CD4-positive, CD25-positive, alpha-beta regulatory T cell (primary cell): Measurements from ENCODE around the gene ZBED5. TPM values are rescaled to one million over a fixed set of nuclear protein-coding genes. Genes with fewer than 3 reads are reported as not detected.

ENCODE experiments used
- ATAC-seq, 2 donors: fragments of 150-1000 bp; cut with Tn5 transposase; one replicate each; pipeline ENCODE4 v1.10.0; 2021; ENCODE audit warnings: low read depth in 2 of 2, moderate number of reproducible peaks in 2 of 2, moderate library complexity in 1 of 2
- DNase-seq, 3 donors: peaks; one replicate each; pipeline versions ENCODE4 v3.0.0 to v3.0.0-alpha.2; 2012 to 2022; ENCODE audit warnings: mixed read lengths in 1 of 3
- H3K27ac ChIP-seq: one replicate; pipeline ENCODE4 v1.7.0; 2013; ENCODE audit warnings: mild to moderate bottlenecking, low read length; ENCODE audit not compliant: insufficient read depth, poor library complexity, severe bottlenecking
- H3K27me3 ChIP-seq: one replicate; pipeline ENCODE4 v1.7.0; 2013; ENCODE audit warnings: low read length; ENCODE audit not compliant: control insufficient read depth, insufficient read depth
- H3K36me3 ChIP-seq: one replicate; pipeline ENCODE4 v1.7.0; 2013; ENCODE audit warnings: mild to moderate bottlenecking, low read length, moderate library complexity; ENCODE audit not compliant: control insufficient read depth, insufficient read depth
- H3K4me1 ChIP-seq: 2 replicates; pipeline ENCODE4 v1.7.0; 2013; ENCODE audit warnings: mild to moderate bottlenecking, low read length; ENCODE audit not compliant: insufficient read depth, control insufficient read depth, poor library complexity, severe bottlenecking
- H3K4me3 ChIP-seq: one replicate; pipeline ENCODE4 v1.7.0; 2013; ENCODE audit warnings: low read depth, mild to moderate bottlenecking, low read length, moderate library complexity
- H3K9me3 ChIP-seq, 2 experiments: 1 replicate in 1 of 2; 2 replicates in 1 of 2; pipeline ENCODE4 v1.7.0; 2013; ENCODE audit warnings: low read length in 2 of 2, mild to moderate bottlenecking in 1 of 2, moderate library complexity in 1 of 2; ENCODE audit not compliant: control insufficient read depth in 2 of 2
- H3K27ac Mint-ChIP-seq, 3 donors: one replicate each; pipeline ENCODE4 v1.8.0; 2020 to 2022; ENCODE audit warnings: mild to moderate bottlenecking in 3 of 3, mixed read lengths in 3 of 3, moderate library complexity in 2 of 3
- H3K27me3 Mint-ChIP-seq: one replicate; pipeline ENCODE4 v1.8.0; 2022; ENCODE audit warnings: mild to moderate bottlenecking, mixed read lengths
- H3K36me3 Mint-ChIP-seq: one replicate; pipeline ENCODE4 v1.8.0; 2020; ENCODE audit warnings: mixed read lengths
- H3K4me1 Mint-ChIP-seq, 4 donors: one replicate each; pipeline ENCODE4 v1.8.0; 2020 to 2022; ENCODE audit warnings: mixed read lengths in 4 of 4, mild to moderate bottlenecking in 1 of 4
- H3K4me3 Mint-ChIP-seq, 4 donors: one replicate each; pipeline ENCODE4 v1.8.0; 2020 to 2022; ENCODE audit warnings: mild to moderate bottlenecking in 4 of 4, mixed read lengths in 4 of 4, moderate library complexity in 3 of 4
- H3K9me3 Mint-ChIP-seq, 7 donors: one replicate each; pipeline ENCODE4 v1.8.0; 2020 to 2022; ENCODE audit warnings: mixed read lengths in 7 of 7, mild to moderate bottlenecking in 3 of 7, moderate library complexity in 2 of 7
- polyA plus RNA-seq, 4 donors: library from polyadenylated mRNA; unstranded; fragments of 300-500 nt; fragmentation: Illumina TruSeq; gene quantifications; one replicate each; pipeline ENCODE4 v1.2.3, GENCODE V29; 2021
- total RNA-seq: library from RNA; stranded (reverse); gene quantifications from one replicate; pipeline ENCODE4 v1.2.3, GENCODE V29; 2022

The ZBED5 gene
- total and polyA plus RNA-seq, 5 donors from 2014 or later = 14.7 to 62.6 (median 20.1) TPM

DNA sequence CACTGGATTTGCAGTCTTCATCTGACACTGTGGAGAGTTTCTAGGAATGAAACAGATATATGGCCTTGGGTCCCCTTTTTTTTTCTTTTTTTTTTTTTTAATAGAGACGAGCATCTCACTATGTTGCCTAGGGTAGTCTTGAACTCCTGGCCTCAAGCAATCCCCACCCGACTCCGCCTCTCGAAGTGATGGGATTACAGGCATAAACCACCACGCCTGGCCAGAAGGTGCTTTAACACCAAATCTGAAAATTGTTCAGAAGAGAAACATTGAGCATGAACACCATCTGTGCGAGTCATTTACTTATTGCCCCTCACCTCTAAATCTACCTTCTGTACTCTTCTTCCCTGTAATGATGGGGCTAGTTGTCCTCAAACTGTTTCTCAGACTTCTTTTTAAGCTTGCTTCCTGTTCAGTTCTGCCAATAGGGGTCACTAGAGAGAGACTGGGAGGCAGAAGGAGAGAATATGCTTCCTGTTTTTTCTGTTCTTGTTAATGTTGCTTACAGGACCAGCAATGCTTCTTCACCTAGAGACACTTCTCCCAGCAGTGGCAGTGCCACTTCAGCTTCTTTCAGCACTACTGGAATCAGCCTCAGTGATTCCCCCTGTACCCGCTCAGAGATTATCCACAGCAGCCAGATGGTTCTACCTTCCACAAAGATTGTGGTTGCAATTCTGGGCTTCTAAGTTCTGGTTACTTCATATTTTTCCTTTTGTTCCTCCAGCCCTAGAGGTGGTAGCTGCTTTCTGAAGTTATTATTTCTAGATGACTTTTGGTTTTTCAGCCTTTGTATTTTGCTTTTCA, 20.8 kb upstream of the ZBED5 start:
- no peaks in the 10 kb centered on the region for H3K27me3 Mint-ChIP-seq

DNA sequence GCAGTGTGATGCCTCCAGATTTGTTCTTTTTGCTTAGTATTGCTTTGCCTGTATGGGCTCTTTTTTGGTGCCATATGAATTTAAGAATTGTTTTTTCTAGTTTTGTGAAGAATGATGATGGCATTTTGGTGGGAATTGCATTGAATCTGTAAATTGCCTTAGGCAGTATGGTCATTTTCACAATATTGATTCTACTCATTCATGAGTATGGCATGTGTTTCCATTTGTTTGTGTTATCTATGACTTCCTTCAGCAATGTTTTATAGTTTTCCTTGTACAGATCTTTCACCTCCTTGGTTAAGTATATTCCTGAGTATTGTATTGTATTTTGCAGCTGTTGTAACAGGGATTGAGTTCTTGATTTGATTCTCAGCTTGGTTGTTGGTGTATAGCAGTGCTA, 18.3 kb upstream of the ZBED5 start:
- Mint-ChIP-seq H3K4me1 (peaks cover 10 to 17% (median 15%) of the 10 kb centered on the region in 4 donors), H3K9me3 (peaks cover 2 to 24% (median 7%) of the 10 kb centered on the region in 7 donors), H3K4me3 (no peak overlapping the region), H3K27me3 (no peaks in the 10 kb centered on the region), H3K36me3 (peaks cover 24% of the 10 kb centered on the region), H3K27ac (no peak overlapping the region)
- Histone ChIP-seq H3K36me3 (no peaks in the 10 kb centered on the region), H3K4me1 (peaks cover 4% of the 10 kb centered on the region), H3K9me3 (peaks cover 11 to 12% of the 10 kb centered on the region in 2 experiments), H3K27me3 (no peaks in the 10 kb centered on the region), H3K27ac (no peak overlapping the region), H3K4me3 (no peak overlapping the region)
- DNase-seq = no peak
- no peak for ATAC-seq

More for the DNA sequence above, 20.8 kb upstream of the ZBED5 start:
- peak; percentile 68 to 73 for ATAC-seq
- H3K36me3 Mint-ChIP-seq = peaks cover 14% of the 10 kb centered on the region
- DNase-seq = peak in 2 of 3 donors; percentile 68 to 84
- Histone ChIP-seq H3K27ac (no peak overlapping the region), H3K9me3 (peaks cover 0 to under 1% of the 10 kb centered on the region in 2 experiments), H3K4me1 (peaks cover 4% of the 10 kb centered on the region), H3K27me3 (no peaks in the 10 kb centered on the region), H3K36me3 (no peaks in the 10 kb centered on the region), H3K4me3 (no peak overlapping the region)
- H3K9me3 Mint-ChIP-seq = peaks cover 0 to 4% (median 3%) of the 10 kb centered on the region in 7 donors
- H3K4me1 Mint-ChIP-seq = peaks cover 6 to 16% (median 14%) of the 10 kb centered on the region in 4 donors
- H3K27ac Mint-ChIP-seq = peak overlapping the region; percentile 22 to 64 (median 58)
- no peak overlapping the region for H3K4me3 Mint-ChIP-seq

DNA sequence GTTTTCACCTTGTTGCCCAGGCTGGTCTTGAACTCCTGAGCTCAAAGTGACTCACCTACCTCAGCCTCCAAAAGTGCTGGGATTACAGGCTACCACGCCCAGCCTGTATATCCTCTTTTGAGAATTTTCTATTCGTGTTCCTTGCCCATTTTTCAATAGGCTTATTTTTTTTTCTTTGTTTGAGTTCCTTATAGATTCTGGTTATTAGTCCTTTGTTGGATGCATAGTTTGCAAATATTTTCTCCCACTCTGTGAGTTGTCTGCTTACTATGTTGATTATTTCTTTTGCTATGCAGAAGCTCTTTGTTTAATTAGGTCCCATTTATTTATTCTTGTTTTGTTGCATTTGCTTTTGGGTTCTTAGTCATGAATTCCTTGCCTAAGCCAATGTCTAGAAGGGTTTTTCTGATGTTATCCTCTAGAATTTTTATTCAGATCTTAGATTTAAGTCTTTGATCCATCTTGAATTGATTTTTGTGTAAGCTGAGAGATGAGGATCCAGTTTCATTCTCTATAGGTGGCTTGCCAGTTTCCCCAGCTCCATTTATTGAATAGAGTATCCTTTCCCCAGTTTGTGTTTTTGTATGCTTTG, 17.7 kb upstream of the ZBED5 start:
- Mint-ChIP-seq H3K27me3 (no peaks in the 10 kb centered on the region), H3K4me1 (peaks cover 11 to 18% (median 15%) of the 10 kb centered on the region in 4 donors), H3K9me3 (peaks cover 3 to 24% (median 9%) of the 10 kb centered on the region in 7 donors), H3K4me3 (no peak overlapping the region), H3K36me3 (peaks cover 21% of the 10 kb centered on the region), H3K27ac (peak overlapping the region in 1 of 3 donors; percentile 7)
- Histone ChIP-seq H3K36me3 (no peaks in the 10 kb centered on the region), H3K9me3 (peaks cover 11 to 12% of the 10 kb centered on the region in 2 experiments), H3K27ac (no peak overlapping the region), H3K4me3 (no peak overlapping the region), H3K27me3 (no peaks in the 10 kb centered on the region), H3K4me1 (peaks cover 4% of the 10 kb centered on the region)
- ATAC-seq (no peak), DNase-seq (no peak)

DNA sequence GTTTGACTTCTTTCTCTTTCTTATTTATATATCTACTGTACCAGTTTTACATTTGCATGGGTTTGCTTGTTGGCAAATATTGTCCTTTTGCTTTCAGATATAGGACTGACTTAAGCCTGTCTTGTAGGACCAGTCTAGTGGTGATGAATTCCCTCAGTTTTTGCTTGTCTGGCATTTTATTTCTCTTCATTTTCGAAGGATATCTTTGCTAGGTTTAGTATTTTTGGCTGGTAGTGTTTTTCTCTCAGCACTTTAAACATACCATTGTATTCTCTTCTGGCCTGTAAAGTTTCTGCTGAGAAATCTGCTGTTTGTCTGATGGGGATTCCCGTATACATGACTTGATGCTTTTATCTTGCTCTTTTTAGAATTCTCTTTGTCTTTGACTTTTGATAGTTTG, 14.2 kb upstream of the ZBED5 start:
- ATAC-seq = no peak
- no peak overlapping the region for H3K27ac Mint-ChIP-seq
- no peaks in the 10 kb centered on the region for H3K27me3 ChIP-seq
- H3K4me1 ChIP-seq = no peaks in the 10 kb centered on the region
- H3K4me3 ChIP-seq = no peak overlapping the region
- H3K36me3 ChIP-seq = no peaks in the 10 kb centered on the region
- no peaks in the 10 kb centered on the region for H3K27me3 Mint-ChIP-seq
- no peak for DNase-seq
- no peak overlapping the region for H3K4me3 Mint-ChIP-seq
- H3K9me3 ChIP-seq = peaks cover 11 to 12% of the 10 kb centered on the region in 2 experiments
- H3K36me3 Mint-ChIP-seq = peaks cover 16% of the 10 kb centered on the region
- H3K9me3 Mint-ChIP-seq = peaks cover 2 to 24% (median 9%) of the 10 kb centered on the region in 7 donors
- H3K4me1 Mint-ChIP-seq = peaks cover 0 to 11% (median 8%) of the 10 kb centered on the region in 4 donors
- no peak overlapping the region for H3K27ac ChIP-seq

DNA sequence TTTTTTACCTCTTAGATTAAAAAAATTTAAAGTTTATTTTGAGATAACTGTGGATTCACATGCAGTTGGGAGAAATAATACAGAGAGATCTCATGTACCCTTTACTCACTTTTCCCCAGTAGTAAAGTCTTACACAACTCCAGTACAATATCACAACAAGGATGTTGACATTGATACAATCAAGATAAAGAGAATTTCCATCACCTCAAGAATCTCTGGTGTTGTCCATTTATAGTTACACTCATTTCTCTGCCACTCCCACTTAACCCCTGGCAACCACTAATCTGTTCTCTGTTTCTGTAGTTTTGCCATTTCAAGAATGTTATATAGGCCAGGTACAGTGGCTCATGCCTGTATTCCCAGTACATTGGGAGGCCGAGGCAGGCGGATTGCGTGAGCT, 10.5 kb upstream of the ZBED5 start:
- Mint-ChIP-seq H3K27me3 (no peaks in the 10 kb centered on the region), H3K4me1 (peaks cover 0 to 15% (median 11%) of the 10 kb centered on the region in 4 donors), H3K4me3 (no peak overlapping the region), H3K27ac (no peak overlapping the region), H3K9me3 (peaks cover 2 to 18% (median 8%) of the 10 kb centered on the region in 7 donors), H3K36me3 (peaks cover 13% of the 10 kb centered on the region)
- H3K27me3 ChIP-seq = no peaks in the 10 kb centered on the region
- no peaks in the 10 kb centered on the region for H3K4me1 ChIP-seq
- H3K9me3 ChIP-seq = peaks cover 9 to 12% of the 10 kb centered on the region in 2 experiments
- no peak overlapping the region for H3K27ac ChIP-seq
- DNase-seq (no peak), ATAC-seq (no peak)
- H3K4me3 ChIP-seq = no peak overlapping the region
- H3K36me3 ChIP-seq = no peaks in the 10 kb centered on the region

DNA sequence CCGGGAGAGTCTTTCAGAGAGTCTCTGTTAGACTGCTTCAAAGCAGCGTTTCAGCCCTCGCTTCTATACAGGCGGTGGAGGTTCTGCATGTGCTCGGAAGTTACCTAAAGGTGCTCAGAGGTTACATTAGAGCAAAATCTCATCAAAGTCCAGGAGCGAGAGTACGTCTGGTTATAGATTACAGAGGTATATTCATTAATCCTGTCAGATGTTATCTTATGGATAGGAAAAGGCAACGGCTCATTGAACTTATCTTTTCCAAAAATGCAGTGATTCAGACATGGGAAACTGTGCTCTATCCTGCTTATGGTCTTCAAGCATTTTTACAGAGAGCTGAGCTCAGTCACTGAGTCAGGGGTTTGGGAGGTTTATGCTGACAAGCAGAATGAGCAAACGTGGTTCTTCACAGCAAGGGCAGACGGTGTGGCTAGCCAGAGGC, 9.1 kb upstream of the ZBED5 start:
- H3K9me3 ChIP-seq = peaks cover under 1 to 2% of the 10 kb centered on the region in 2 experiments
- Mint-ChIP-seq H3K36me3 (peaks cover 7% of the 10 kb centered on the region), H3K9me3 (peaks cover 2 to 6% (median 4%) of the 10 kb centered on the region in 7 donors), H3K4me1 (peaks cover 0 to 19% (median 14%) of the 10 kb centered on the region in 4 donors), H3K27me3 (no peaks in the 10 kb centered on the region), H3K4me3 (no peak overlapping the region), H3K27ac (no peak overlapping the region)
- no peaks in the 10 kb centered on the region for H3K36me3 ChIP-seq
- no peak for ATAC-seq
- no peaks in the 10 kb centered on the region for H3K27me3 ChIP-seq
- no peak overlapping the region for H3K4me3 ChIP-seq
- H3K27ac ChIP-seq = peak overlapping the region; percentile 11
- DNase-seq = no peak
- H3K4me1 ChIP-seq = no peaks in the 10 kb centered on the region

DNA sequence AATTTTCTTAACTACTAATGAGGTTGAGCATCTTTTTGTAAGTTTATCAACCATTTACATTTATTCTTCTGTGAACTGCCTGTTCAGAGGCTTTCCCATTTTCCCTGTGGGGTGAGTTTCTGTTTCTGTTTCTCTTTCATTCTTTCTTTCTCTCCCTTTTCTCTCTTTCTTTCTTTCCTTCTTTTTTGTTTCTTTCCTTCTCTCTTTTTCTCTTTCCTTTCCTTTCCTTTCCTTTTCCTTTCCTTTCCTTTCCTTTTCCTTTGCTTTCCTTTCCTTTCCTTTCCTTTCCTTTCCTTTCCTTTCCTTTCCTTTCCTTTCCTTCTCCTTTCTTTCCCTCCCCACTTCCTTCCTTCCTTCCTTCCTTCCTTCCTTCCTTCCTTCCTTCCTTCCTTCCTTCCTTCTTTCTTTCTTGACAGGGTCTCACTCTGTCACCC, 8.0 kb upstream of the ZBED5 start:
- H3K27me3 Mint-ChIP-seq = no peaks in the 10 kb centered on the region

More for the DNA sequence above, 8.0 kb upstream of the ZBED5 start:
- Histone ChIP-seq H3K4me3 (no peak overlapping the region), H3K9me3 (no peaks in the 10 kb centered on the region), H3K27ac (no peak overlapping the region), H3K36me3 (no peaks in the 10 kb centered on the region), H3K4me1 (no peaks in the 10 kb centered on the region), H3K27me3 (no peaks in the 10 kb centered on the region)
- DNase-seq (no peak), ATAC-seq (no peak)
- H3K27ac Mint-ChIP-seq = peak overlapping the region in 1 of 3 donors; percentile 30
- H3K9me3 Mint-ChIP-seq = peaks cover 0 to 2% (median 0%) of the 10 kb centered on the region in 7 donors
- no peaks in the 10 kb centered on the region for H3K36me3 Mint-ChIP-seq
- H3K4me1 Mint-ChIP-seq = peaks cover 0 to 20% (median 10%) of the 10 kb centered on the region in 4 donors
- H3K4me3 Mint-ChIP-seq = no peak overlapping the region
